Measurements from ENCODE around the gene INTS6.

INTS6 gene

DNA sequence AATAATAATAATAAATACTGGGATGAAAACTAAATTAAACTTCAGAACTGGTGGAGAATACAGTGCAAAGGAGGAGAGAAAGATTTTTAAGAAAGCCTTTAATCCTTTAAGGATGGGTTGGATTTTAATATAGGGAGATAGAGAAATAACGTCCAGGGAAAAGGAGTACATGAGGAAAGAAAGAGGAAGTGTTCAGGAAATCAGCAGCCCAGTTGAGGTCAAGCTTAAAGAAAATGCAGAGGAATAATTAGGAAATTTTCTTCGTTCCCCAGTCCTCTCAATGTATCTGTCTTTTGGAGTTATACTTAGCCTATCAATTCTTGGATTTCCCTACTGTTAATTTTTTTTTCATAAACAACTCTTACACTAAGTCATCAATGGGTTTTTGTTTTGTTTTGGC is 47.7 kb downstream of the INTS6 start:
- DNase-seq (ENCODE audit: low spot score), result no peak

DNA sequence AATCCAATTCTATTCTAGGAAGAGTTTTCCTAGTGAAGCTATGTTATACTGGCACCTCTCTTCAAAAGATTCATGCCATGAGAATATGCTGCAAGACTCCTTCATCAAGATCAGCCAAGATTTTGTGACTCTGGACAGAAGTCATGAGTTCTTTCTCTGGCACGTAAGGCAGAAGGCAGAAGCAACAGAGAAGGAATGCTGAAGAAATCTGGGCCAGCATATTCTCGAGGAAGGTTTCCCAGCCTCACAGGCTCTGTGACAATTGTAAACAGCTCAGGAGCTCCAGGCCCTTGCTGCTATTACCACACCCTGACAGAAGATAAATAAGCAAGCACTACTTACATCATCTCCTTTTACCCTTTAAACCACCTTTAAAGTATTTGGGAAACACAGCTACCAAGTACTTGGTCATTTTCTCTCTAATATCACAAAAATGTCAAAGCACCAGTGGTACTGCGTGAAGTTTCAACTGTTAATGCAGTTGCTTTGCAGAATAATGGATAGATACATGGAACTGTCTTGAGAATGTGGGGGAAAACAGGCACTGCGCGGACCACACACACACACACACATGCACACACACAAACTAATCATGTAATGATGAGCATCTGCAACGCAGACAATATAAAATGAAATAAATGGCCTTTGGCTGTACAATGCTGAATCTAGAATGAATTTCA is 55.4 kb downstream of the INTS6 start:
- DNase-seq (ENCODE audit: low spot score), result no peak

DNA sequence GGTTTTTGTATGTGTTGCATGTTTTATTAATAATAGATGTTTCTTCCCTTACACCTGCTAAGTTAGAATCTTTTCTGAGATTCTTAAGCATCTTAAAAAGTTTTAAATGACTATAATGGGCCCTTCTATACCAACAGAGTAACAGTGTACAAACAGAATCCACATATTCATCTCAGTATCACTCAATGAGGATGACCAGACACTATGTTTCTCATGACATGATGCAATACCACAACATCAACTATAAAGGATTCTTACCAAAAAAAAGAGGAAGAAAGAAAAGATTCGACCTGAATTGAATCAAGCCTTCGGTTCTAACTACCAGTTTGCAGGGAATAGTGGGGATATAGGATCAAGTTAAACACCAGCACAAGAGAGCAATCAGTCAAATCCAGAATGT is 56.5 kb downstream of the INTS6 start:
- DNase-seq (ENCODE audit: low spot score), result no peak

DNA sequence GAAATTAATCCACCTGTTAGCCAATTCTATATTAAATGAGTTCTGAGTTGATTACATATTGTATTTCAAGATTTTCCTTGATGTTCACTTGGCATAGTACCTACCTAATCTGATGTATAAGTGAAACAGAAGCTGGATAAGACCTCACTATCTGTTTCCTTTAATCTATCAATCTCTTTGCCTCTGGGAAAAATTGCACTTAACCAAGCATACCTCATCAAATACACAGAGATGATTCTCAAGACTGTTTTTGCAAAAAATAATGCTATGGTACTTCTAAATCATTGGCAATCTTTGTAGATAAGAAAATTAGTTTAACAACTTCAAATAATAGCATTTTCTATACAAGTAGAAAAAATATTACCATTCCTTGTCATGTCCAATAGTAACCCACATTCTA is 58.1 kb downstream of the INTS6 start:
- DNase-seq (ENCODE audit: low spot score), result no peak

DNA sequence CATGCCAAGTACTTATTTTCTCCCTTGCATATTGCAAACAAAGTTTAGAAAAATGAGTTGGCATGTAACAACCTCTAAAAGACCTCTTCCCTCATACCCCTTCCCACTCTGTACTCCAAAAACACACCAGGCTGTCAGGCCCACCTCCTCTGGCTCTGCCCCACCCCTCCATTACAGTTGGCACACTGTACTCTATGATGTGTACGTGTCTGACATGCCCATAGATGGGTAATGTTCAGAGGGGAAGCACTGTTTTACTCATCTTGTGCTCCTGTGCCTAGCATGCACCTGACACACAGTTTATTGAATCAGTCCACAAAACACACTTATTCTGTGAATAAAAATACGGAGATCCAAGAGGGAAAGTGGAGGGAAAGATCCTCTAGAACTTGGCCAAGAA is 67.7 kb downstream of the INTS6 start:
- no peak for DNase-seq (ENCODE audit: low spot score)

DNA sequence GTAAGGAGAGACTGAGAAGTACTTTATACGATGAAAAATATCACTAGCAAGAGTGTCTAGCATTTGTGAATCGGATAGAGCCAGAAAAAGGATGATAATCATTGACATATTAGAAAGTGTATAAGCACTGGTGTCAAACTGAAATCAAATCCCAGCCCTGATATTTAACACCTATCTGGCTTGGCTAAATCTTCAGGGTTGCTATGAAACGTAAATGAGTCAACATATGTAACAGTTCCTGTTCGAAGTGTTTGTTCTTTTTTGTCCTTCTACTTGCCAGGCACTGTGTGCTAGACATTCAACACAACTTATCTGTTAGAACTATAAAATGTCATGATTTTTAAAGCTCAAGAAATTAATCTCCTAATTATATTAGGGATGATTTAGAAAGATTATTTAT is 72.6 kb downstream of the INTS6 start:
- DNase-seq (ENCODE audit: low spot score), result no peak

DNA sequence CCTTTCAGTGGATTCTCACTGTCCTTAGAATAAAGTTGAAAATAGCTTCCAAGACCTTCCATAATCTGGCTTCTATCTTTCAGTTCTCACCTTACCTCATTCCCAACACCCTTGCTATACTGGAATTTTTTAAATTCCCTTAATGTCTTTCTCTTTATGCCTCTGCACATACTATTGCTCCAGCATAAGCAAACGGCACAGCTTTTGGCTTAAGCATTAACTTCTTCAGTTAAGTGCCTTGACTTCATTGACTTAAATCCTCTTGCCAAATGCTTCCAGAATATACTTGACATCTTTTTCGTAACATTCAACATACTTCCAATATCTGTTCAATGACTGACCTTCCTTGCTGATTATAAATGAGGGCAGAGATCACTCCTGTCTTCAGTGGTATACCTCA is 79.4 kb downstream of the INTS6 start:
- DNase-seq (ENCODE audit: low spot score), result no peak

DNA sequence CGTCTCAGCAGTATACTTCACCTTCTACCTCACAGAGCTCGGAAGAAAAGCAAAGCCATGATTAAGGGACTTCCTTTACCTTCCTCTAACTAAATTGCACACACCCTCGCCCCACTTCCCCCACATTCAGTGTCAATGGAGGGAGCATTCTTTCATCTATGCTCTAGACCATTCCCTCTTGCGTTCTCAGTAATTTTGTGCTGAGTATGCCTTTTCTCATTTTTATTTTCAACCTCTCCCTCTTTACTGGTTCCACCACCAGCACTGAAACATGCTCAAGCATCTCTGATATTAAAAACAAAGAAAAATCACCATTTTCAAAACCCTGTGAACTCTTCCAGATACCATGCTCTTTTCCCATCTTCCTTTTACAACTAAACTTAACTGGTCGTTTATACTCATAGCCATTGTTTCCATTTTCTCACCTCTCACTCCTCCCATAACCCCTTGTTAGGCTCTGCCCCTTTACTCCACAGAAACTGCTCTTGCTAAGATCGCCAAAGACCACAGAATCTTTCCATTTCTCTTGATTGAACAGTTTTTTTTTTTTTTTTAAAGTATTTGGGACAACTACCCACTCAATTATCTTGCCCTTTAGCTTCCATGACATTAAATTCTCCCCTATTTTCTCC is 81.0 kb downstream of the INTS6 start:
- DNase-seq (ENCODE audit: low spot score), result no peak

DNA sequence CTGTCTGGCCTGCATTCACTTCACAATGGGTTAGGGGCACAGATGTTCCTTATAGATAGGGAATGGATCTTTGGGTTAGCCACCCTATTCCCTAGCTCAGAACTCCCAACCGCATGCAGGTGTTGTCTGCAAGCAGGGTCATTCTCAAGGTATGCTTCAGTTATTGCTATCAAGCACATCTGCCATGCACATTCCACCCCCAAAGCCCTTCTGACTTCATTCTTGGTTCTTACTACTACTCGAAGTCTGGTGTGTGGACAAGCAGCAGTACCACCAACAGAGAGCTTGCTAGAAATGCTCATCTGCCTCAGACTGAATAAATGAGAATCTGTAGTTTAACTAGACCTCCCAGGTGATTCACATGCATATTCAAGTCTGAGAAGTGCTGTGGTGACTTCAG is 82.0 kb downstream of the INTS6 start:
- DNase-seq (ENCODE audit: low spot score), result no peak

DNA sequence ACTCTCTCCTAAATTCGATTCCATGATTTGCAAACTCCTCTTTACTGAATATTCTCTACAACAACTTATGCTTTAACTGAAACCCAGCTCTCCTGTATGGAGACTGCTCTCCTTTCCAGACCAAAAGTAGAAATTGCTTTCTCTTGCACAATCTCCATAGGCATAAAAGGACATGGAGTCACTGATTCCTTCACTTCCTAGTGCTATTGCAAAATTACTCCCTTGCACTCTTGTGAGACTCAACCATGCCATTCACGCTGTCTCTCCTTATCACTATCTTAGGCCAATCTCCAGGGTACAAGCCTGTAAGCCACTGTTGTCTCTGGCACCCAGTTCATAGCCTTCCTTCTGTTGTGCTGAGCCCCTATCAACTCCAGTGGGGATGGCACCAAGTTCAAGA is 82.7 kb downstream of the INTS6 start:
- DNase-seq (ENCODE audit: low spot score), result no peak

DNA sequence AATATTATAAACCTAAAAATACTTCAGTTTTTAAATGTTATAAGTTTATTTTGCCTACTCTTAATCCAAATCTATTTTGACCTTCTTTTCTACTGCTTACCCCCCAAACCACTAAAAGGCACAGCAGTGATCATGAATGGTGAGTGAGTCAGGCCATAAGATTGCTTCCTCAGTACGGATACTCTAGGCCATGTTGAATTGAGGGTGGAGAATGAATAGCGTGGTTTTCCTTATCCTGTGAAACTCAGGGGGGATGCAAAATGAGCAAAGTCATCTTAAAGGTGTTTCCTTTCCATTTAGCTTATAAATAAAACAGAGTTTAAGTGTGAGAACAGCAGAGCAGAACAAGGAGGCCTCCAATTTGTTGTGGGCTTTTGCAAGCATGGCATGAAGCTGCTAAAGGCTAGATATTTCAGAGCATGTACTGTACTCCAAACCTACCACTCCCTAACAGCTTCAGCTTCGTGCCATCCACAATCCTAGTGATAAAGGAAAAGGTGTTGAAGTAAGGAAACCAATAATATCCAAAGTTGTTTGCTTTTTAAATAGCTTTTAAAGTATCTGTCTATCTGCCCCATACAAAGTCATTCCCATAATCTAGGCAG is 88.3 kb downstream of the INTS6 start:
- no peak for DNase-seq (ENCODE audit: low spot score)

DNA sequence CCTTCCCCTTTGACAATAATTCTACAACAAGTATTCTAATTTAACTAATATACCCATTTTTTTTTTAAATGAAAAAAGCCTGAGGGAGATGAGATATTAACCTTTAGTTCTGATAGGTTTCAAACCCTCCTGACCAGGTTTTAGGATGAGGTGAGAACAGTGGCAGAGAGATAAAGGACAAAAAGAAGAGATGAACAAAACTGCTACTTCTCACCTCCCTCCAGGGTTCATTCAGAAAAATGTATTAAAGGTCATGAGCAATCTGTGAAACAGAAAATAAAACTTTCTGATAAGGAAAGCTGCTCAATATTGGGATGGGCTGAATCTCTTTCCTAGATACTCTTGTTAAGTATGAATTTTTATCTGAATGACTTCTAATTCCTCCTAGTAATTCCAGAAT is 89.2 kb downstream of the INTS6 start:
- DNase-seq (ENCODE audit: low spot score), result no peak

DNA sequence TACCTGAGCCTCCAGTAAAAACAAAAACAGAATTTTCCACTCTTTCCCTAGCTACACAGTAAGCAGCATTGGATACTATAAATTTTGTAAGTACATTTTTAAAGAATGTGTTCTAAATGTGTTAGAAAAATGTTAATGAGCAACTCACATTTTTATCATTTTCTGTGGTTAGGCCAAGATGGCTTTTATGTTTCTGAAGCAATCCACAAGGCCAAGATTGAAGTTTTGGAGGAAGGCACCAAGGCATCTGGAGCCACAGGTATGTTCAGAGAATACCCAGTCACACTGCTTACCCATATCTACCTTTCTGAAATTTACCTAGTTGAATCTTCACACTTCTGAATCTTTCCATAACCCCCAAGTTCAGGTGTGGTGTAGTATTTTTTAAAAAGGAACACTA is 91.7 kb downstream of the INTS6 start:
- DNase-seq (ENCODE audit: low spot score), result no peak

DNA sequence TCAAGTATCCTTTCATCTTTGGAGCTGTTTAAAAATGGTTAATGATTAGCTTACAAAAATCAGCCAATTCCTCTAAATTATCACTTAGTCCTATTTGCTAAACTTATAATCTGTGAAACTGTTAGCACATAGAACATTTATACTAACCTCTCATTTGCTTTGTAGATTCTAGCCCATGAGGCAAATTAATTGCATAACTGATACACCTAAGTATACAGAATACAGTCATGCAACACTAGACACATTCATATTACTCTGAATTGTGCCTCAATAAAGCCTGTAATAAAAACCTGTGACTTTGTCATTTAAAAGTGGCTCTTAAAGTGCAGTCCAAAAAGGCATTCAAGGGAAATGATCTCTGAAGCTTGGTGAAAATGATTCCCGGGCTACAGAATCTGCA is 92.3 kb downstream of the INTS6 start:
- no peak for DNase-seq (ENCODE audit: low spot score)

DNA sequence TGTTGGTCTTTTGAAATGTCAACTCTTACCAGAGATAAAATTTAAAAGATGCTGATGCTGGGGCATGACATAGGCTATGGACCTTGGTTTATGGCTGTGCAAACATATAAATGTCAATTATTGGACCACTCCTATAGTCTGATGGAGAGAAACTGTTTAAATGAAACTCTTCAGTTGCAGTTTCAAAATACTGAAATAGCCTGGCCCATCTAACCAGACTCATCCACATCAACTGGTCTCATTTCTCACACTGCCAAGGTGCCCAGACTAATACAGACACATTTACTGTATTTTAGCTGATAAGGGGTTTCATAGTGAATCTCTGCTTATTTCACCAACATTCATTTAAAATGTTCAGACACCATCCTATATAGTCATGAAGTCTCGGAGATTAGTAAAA is 93.5 kb downstream of the INTS6 start:
- DNase-seq (ENCODE audit: low spot score), result no peak

DNA sequence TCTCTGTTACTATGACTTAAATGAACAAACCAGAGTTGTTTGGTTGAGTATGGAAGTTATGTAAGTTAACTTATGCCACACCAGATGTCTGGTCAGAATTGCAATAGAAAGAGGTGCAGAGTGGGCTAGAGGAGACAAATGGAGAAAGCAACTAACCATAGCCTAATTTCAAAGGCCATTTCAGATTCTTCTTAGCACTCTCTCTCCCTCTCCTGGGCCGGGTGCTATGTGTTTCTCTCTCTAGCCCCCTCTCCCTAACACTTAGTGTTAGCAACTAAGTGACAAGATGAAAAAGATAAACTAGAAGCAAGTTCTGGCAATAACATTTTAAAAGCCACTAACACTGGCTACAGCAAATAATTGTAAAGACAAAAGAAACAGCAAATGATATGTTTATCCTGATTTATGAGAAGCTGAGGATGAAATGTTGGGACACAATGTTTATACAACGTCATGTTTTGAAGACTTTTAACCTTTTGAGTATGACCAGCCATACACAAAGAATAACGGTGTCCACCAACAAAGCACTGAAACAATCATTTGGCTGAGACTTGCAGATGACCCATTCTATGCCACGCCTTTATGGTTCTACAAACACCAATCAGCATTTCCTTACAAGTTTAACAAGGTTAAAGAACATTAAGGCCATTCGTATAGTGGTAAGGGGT is 94.8 kb downstream of the INTS6 start:
- DNase-seq (ENCODE audit: low spot score), result no peak

DNA sequence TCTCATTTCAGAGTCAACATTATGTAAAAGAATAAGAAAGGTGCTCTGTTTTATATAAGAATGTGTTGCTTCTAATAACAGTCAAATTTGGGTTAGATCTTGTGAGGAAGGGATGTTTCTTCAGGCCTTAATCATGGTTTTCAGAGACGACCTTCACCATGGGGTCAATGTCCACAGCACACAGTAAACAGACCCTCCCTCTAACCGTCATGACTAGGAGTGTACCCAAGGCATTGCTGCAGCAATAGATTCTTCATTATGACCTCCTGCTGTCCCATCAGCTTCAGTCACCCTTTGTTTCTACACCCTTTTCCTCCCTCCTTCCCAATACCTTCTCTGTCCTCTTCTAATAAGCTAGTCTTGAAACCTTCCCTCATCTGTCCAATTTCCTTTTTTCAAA is 97.6 kb downstream of the INTS6 start:
- DNase-seq (ENCODE audit: low spot score), result no peak

DNA sequence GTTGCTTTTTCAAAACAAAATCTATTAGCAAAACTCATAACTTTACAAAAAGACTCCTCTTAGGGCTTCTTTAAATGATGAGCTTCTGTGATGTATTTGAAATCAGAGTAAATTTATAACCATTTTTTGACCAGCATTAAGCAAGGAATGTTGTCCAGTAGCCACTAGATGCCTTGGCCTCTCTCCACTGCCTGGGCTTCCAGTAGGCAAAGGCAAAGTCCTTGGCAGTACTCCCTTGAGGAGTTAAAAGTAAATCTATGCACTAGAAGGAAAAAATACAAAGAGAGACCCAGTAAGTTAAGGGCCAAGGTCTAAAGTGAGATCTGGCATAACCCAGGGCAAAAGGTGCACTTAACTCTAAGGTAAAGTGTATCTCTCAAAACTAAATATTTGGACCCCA is 103.8 kb downstream of the INTS6 start:
- DNase-seq (ENCODE audit: low spot score), result no peak

DNA sequence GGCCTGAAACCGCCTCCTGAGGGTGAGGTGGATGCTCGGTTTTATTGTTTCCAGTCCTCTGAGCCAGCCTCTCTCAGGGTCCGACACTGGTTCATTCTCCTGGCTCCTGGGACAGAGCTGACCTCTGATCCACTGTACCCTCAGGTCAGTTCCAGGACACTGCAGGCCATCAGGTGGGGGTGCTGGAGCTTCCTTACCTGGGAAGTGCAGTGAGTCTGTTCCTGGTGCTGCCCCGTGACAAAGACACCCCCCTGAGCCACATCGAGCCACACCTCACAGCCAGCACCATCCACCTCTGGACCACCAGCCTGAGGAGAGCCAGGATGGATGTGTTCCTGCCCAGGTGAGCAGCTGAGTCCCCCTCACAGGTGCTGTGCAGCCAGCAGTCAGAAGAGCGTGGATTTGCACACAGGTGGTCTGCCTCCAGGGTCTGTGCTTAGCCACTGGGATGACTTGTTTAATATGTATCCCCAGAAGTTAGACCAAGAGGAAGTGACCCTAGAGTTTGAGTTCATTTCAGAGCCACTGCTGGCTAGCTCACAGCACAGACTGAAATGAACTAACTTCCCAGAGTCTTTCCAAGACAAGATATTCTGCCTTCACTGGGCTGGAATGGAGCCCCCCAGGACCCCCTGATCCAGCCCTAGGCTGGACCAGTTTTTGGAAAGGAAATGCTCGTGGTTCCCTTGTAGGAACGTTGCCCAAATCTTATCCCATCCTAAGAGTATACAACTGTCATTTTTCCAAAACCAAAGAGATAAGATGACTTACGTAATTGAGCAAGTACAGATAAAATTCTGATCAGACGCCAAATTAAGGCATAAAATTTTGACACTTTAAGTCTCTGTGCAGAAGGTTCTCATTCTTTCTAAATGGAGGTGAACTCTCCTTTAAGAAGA is 104.5 kb downstream of the INTS6 start:
- DNase-seq (ENCODE audit: low spot score), result no peak

DNA sequence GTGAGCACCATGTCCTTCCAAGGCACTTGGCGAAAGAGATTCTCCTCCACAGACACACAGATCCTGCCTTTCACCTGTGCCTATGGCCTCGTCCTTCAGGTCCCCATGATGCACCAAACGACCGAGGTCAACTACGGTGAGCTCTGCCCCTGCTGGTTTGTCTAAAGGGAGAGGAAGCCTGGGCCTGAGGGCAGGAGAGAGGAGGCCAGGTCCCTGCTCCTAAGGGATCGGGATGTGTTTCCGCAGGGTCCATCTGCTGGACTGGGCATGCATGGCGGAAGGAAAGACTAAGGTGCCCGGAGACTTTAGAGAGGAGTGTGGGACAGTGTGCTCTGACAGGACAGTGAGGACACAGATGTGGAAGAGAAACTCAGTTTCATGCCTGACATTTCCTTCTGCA is 105.7 kb downstream of the INTS6 start:
- DNase-seq (ENCODE audit: low spot score), result no peak

DNA sequence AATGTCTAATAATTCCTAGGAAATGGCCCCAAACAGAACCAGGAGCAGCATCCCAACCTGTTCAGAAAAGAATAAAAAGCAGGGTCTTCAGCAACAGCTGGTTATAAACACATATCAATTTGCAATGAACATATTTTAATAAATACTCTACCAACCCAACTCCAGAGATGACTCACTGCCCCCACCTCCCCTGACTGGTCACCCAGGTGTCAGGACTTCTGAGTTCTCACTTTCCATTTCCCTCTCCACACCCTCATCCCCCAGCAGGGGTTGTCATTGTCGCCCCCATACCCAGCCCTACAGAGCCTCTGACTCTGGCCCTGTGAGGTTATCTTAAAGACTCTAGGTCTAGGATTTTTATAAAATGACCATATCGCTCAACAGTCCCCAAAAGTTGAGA is 106.4 kb downstream of the INTS6 start:
- no peak for DNase-seq (ENCODE audit: low spot score)

DNA sequence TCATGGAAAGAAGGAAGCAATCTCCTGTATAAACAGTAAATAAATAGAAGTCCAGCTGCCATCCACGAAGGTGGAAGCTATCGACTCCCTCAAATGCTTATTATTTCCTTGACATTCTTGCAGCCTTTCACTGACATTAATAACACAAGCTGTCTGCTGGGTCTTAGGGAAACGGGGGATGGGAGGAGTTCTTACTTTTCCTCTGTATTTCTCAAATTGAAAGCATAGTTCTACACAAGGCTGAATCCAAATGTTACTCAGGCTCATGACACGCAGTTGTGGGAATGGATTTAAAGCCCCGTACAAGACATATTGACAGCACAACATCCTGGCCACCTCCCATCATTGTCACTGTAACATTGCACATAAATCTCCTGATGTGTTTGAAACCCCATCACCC is 109.4 kb downstream of the INTS6 start:
- no peak for DNase-seq (ENCODE audit: low spot score)
